GM20000 (cell line): ENCODE results near the gene FCMR.

Experiments used
- DNase-seq: peaks from one replicate; pipeline ENCODE4 v3.0.0; 2012; ENCODE audit warnings: low spot score
- TF ChIP-seq, protein P1 (sequence below): IDR thresholded peaks from 2 replicates; pipeline ENCODE4 v1.5.1; 2012; ENCODE audit warnings: mild to moderate bottlenecking, control low read depth; ENCODE audit errors: extremely low read depth, missing control alignments

Gene FCMR

DNA sequence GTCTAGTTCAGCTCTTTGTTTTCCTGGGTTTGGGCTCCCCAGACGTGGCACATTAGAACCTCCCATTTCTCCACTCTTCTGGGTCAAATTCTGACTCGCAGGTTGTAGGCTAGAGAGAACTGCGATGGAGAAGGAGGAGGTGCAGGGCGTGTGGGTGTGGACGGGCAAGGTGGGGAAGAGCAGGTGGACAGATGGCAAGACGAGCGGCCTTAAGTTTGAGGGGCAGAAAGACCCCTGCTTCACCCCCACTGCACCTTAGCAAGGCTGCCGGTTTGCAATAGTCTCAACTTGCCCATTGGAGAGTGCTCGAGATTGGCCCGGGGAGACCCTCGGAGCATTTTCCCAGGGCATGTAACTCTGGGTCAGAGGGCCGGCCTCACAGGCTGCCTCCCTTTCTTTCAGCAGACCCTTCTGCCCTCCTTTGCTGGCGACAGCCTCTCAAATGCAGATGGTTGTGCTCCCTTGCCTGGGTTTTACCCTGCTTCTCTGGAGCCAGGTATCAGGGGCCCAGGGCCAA lies 22.8 kb downstream of the FCMR start:
- DNase-seq, result no peak
- TF ChIP-seq, protein P1, sequence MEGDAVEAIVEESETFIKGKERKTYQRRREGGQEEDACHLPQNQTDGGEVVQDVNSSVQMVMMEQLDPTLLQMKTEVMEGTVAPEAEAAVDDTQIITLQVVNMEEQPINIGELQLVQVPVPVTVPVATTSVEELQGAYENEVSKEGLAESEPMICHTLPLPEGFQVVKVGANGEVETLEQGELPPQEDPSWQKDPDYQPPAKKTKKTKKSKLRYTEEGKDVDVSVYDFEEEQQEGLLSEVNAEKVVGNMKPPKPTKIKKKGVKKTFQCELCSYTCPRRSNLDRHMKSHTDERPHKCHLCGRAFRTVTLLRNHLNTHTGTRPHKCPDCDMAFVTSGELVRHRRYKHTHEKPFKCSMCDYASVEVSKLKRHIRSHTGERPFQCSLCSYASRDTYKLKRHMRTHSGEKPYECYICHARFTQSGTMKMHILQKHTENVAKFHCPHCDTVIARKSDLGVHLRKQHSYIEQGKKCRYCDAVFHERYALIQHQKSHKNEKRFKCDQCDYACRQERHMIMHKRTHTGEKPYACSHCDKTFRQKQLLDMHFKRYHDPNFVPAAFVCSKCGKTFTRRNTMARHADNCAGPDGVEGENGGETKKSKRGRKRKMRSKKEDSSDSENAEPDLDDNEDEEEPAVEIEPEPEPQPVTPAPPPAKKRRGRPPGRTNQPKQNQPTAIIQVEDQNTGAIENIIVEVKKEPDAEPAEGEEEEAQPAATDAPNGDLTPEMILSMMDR, result no peak

DNA sequence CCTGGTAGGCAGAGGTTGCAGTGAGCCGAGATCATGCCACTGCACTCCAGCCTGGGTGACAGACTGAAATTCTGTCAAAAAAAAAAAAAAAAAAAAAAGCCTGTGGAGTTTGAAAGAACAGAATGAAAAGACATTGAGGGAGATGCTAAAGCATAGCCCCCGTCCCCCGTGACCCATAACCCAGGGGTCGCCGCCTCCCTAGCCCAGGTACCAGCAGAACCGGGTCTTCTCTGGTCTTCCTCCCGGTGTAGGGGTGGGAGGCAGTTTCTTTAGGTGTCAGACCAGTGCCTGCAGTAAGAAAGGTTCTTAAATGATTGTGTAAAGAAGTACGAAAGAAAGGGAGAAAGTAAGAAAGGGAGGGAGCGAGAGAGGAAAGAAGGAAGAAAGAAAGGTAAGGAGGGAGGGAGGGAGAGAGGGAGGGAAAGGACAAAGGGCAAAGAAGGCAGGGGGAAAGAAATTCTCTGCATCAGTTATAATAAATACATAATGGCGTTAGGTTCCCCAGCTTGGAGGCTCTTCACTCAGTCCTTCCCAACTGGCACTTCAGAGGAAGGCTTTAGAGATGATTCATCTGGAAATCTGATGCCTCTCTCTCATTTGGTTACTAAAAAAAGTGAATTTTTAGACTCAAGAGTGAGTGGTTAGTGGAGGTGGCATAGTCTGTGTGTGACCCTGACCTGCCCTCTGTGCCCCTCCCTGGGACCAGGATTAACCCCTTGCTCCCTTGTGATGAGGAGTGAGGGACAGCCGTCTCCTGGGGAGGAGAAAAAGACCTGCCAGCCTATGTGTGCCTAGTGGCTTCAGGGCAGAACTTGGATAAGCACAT lies 23.4 kb downstream of the FCMR start:
- DNase-seq, result no peak
- TF ChIP-seq, protein P1, result no peak

DNA sequence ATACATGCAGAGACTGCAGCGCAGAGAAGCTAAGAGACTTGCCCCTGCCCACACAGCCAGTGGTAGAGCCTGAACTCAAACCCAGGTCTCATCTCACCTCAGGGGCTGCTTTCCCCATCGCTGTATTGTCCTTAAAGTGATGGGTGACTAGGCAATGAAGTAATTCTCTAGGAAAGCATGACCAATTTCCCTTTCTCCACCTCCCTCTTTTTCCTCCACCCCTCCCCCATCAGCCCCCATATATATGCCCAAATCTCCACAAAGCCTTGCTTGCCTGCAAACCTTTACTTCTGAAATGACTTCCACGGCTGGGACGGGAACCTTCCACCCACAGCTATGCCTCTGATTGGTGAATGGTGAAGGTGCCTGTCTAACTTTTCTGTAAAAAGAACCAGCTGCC lies 24.6 kb downstream of the FCMR start, which contains the start of gene IL24:
TSS of gene IL24 (plus strand) at position 269 of the 400 bp plus-strand sequence. CDS start 390 bp downstream, outside the sequence.
- DNase-seq, result no peak
- TF ChIP-seq, protein P1, result no peak

DNA sequence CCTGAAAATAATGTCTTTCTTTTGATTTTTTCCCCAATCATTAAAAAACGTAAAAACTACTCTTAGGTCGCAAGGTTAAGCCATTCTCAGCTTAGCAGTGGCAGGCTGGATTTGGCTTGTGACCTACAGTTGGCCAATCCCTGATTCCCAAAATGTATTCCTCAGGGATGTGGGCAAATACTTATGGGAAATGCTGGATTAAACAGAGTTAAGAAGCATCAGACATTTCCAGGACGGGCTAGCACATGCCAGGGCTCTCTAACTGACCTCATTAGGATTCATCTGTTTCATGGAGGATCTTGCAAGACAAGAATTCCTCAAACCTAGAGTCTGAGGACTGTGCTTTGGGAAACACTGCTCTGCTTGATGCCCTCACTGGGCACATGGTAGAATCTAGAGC lies 25.5 kb downstream of the FCMR start:
- no peak for DNase-seq
- TF ChIP-seq, protein P1, result no peak

DNA sequence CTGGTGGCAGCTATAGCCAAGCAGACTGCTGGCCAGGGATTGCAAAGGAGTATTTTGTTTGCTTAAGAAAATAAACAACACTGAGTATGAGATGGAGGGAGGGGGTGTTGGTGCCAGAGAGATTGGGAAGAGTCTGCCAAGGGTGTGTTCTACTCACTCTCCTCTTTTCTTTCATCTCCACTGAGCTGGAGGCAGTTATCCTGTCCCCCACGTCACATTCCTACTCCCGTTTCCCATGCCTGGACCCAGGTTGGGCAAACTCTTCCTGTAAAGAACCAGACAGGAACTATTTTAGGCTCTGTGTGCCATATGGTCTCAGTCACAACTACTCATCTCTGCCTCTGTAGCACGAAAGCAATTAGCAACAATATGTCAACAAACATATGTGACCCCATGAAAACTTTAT lies 25.9 kb downstream of the FCMR start:
- TF ChIP-seq, protein P1, result no peak
- DNase-seq, result no peak

DNA sequence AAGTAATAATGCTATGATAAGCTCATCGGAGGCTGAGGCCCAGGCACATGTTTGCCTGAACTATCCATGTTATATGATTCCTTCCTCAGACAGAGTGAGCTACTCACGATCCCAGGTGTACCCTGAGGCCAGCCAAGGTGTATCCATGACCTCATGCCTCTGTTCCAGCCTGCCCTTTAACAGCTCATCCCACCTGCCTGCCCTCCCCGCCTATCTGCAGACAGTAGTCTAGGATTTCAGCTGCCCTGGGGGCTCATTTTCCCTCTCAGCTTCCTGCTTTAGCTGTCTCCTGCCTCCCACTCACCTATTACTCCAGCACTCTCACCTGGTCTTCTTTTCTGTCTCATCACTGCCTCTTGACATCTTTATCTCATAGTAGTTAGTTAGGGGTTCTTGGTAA lies 26.4 kb downstream of the FCMR start:
- no peak for DNase-seq
- TF ChIP-seq, protein P1, result no peak

DNA sequence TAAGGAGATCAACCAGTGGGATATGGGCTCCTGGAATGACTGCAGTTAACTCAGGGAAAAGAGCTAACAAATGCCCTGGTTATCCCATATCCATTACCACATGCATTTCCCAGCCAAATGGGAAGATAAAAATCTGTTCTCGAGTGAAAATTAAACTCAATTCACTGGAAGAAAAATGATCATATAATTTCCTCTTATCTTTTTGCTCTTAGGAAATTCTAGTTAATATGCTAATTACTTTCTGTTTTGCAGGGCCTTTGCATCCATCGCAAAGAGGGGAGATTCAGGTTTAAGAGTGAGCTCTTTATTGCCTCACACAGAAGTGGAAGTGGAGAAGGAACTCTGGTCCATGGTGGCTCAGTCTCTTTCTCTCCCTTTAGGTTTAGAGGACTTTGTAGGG lies 28.4 kb downstream of the FCMR start:
- TF ChIP-seq, protein P1, result no peak
- no peak for DNase-seq
